GM15510 (cell line): ENCODE measurements around the gene MAP7D1.
A peak's percentile ranks its signal among the peaks of the same experiment; 100 is the strongest.

Source experiments
- POLR2A ChIP-seq: IDR thresholded peaks from 3 replicates; pipeline ENCODE4 v1.6.1; 2011; ENCODE audit warnings: borderline replicate concordance; ENCODE audit not compliant: insufficient read length; ENCODE audit errors: extremely low read depth

Gene MAP7D1

DNA sequence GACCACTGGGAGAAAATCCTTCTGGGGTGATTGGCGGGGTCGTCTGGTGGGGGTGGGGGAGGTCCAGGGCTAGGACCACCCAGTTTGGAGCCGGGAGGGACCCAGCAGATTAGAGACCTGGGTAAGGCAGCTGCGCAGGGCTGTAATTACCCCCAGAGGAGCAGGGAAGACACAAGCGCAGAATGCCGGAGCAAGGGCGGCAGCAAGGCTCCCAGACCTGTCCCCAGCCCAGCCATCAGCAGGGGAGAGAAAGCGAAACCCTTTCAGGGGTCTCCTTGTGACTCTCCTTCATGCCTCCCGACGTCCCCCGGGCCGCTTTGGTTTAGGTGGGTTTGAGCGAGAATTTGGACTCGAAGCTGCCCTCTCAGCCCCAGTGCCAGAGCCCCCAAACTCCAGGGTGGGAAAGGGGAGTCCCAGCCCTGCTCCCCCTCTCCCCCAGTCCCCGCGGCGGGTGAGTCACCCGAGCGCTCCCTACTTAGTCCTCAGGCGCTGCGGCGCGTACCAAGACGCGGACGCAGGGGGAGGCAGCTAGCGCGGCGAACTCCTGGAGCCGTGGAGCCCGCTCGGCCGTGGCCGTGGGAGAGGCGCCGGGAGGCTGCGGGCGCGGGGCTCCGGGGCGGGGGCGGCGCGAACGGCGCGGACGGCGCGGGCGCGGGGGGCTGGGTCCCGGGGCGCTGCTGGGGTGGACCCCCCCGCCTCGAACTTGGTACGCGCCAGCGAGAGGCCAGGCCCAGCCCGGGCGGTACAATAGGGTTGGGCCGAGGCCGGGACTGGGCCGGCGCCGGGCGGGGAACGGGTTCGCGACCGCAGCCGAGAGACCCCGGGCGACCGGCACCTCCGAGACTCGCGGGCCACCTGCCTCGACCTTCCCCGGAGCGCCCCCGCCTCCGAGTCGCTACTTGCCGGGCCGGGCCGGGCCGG lies at the start of gene MAP7D1:
MAP7D1 (plus strand) TSS at position 753 of the 921 bp plus-strand sequence. CDS start 258 bp downstream, outside the sequence.
- TF ChIP-seq POLR2A: peak; percentile 89

DNA sequence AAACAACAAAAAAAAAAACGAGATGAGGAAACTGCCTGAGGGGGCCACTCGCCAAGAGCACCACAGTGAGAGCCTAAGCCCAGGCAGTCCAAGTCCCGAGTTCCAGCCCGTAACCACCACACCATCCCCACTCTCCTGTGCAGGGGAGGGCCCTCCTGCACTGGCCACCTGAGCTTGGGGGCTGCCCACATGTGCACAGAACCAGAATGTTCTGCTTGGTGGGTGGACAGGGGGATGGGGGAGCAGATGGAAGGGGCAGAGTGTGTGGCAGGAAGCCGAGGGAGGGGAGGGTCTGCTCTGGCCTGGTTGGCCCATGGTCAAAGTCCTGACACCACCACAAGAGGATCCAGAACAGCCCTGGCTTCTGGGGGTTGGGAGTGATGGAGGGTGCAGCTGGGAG lies 49.7 kb upstream of the MAP7D1 start:
- no peak for TF ChIP-seq POLR2A

- TF ChIP-seq POLR2A: no peak
Measured at GRCh38 chr1:36107394-36107793, 48.6 kb upstream of the MAP7D1 start.

GRCh38 chr1:36108314-36108713 lies 47.6 kb upstream of the MAP7D1 start:
- TF ChIP-seq POLR2A: no peak

DNA sequence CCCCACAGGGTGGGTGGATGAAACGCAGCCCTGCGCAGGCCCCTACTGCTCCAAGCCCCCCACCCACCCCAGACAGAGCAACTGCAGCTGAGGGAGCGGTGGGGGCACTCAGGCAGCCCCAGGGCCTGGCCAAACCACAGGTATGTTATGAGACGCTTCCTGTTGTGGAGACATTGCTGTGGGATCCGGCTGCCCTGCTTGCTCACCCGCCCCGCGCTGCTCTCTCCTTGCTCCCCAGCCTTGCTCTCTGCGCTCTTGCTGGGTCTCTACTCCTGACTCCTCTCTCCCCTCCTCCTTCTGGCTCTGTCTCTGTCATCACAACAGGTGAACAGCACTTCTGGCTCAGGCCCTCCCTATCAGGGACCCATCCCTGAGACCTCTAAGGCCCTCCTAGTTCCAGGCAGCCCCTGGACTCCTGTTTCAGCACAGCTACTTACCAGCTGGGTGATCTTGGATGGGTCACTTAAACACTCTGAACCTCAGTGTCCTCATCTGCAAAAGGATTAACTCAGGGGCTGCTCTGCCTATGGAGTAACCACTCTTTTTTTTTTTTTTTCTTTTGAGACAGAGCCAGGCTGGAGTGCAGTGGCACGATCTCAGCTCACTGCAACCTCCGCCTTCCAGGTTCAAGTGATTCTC lies 46.8 kb upstream of the MAP7D1 start:
- no peak for TF ChIP-seq POLR2A

DNA sequence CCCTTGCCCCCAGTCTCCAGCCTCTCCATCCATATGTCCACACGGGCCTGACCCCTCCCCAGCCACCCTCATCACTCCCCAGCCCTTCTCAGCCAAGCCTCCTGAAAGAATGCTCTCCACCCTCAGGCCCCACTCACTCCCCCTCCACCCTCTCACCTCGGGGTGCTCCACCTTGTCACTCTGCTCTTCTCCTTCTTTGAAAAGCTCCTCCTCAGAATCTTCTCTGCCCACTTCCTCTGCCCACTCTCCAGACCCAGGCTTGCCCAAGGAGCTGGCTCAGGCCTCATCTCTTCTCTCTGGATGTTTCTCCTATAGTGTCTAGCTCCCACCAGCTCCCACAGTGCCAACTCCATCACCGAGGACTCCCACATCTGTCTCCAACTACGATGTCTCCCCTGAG lies 44.8 kb upstream of the MAP7D1 start:
- no peak for TF ChIP-seq POLR2A

DNA sequence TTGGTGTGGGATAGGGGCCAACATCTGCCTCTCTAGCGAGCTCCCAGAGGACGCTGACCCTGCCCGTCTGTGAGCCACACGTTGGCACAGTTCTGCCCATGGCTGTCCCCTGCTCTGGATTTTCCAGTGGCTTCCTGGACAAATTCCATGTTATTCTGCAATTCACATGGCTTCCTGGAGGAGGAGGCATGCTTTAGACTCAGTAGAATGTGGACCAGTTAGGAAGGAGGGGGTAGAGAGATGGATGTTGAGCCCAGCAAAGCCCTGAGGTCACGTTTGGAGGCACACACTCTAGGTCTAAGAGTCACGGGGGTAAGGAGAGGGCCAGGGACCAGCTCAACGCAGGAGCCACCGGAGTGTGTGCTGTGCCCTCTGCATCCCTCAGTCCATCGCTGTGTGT lies 43.1 kb upstream of the MAP7D1 start:
- TF ChIP-seq POLR2A: no peak

DNA sequence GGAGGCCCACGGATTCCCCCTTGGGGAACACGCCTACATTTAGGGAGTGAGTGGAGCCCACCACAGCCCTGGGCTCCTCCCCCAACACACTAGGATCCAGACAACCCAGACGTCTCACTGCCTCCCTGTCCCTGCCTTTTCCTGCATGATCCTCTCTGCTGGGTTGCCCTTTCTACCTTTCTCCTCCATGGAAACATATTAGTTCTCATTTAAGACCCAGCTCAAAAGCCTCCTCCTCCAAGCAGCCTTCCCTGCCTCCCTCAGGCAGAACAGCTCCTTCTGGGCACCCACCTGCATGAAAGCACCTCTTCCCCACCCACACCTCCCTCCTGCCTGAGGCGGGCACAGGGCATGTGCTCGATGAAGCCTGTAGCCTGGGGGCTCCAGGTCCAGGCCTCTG lies 41.6 kb upstream of the MAP7D1 start:
- TF ChIP-seq POLR2A: no peak

GRCh38 chr1:36115200-36115669 lies 40.7 kb upstream of the MAP7D1 start:
- no peak for TF ChIP-seq POLR2A

GRCh38 chr1:36115931-36116330 lies 40.0 kb upstream of the MAP7D1 start:
- TF ChIP-seq POLR2A: no peak

- no peak for TF ChIP-seq POLR2A
Measured at GRCh38 chr1:36116901-36117300, 39.1 kb upstream of the MAP7D1 start.

GRCh38 chr1:36118447-36119204 lies 37.3 kb upstream of the MAP7D1 start:
- TF ChIP-seq POLR2A: no peak

GRCh38 chr1:36119456-36119855 lies 36.5 kb upstream of the MAP7D1 start:
- no peak for TF ChIP-seq POLR2A

GRCh38 chr1:36122062-36123030 lies 33.6 kb upstream of the MAP7D1 start:
- TF ChIP-seq POLR2A: no peak
